Activated CD8-positive, alpha-beta T cell treated with anti-CD3 and anti-CD28 coated beads for 36 hours (primary cell): ENCODE data around the gene ADCY4. TPM values are rescaled to one million over a fixed set of nuclear protein-coding genes. Genes with fewer than 3 reads are reported as not detected.
"Not testable (repeated sequence)": the region's sequence is repeated elsewhere in the genome, so short reads cannot be mapped to it uniquely, and the experiment has no call there.

Experiments used
- ATAC-seq: fragments of 200-7000 bp; cut with Tn5 transposase; one replicate; pipeline ENCODE4 v1.10.0; 2021; ENCODE audit warnings: mild to moderate bottlenecking, moderate library complexity
- CTCF ChIA-PET: fragments of 350-600 bp; sonication (Branson Sonifier 250); formaldehyde crosslinking; loops from one replicate; lab custom pipeline; 2021; ENCODE audit warnings: antibody characterized with exemption; lab: Charles Lee
- POLR2A ChIA-PET: fragments of 350-600 bp; sonication (Branson Sonifier 250); formaldehyde crosslinking; loops from one replicate; lab custom pipeline; 2021; ENCODE audit warnings: antibody characterized with exemption; lab: Charles Lee
- DNase-seq: peaks from one replicate; pipeline ENCODE4 v3.0.0-alpha.2; 2020
- H3K27ac Mint-ChIP-seq: one replicate; pipeline ENCODE4 v1.8.0; 2021; ENCODE audit warnings: mild to moderate bottlenecking, mixed read lengths
- H3K27me3 Mint-ChIP-seq: one replicate; pipeline ENCODE4 v1.8.0; 2021; ENCODE audit warnings: mixed read lengths
- H3K36me3 Mint-ChIP-seq: one replicate; pipeline ENCODE4 v1.8.0; 2021; ENCODE audit warnings: low read depth, mixed read lengths
- H3K4me1 Mint-ChIP-seq: one replicate; pipeline ENCODE4 v1.8.0; 2021; ENCODE audit warnings: low read depth, mixed read lengths
- H3K4me3 Mint-ChIP-seq: one replicate; pipeline ENCODE4 v1.8.0; 2021; ENCODE audit warnings: mild to moderate bottlenecking, moderate library complexity, mixed read lengths
- H3K9me3 Mint-ChIP-seq: one replicate; pipeline ENCODE4 v1.8.0; 2021; ENCODE audit warnings: mixed read lengths
- CTCF ChIP-seq: fragments of 200-600 bp; IDR thresholded peaks from one replicate; pipeline ENCODE4 v1.8.0; 2022; ENCODE audit warnings: antibody characterized with exemption, mild to moderate bottlenecking
- intact Hi-C: fragments of 100-400 bp; cut with micrococcal nuclease; formaldehyde crosslinking; loops from one replicate; pipeline ENCODE4 v1.10.0; 2022
- total RNA-seq, 2 experiments: library from RNA; stranded (reverse); gene quantifications; one replicate each; pipeline ENCODE4 v1.2.3, GENCODE V29; 2021

The ADCY4 gene
- total RNA-seq, 2 experiments from 2014 or later: 1.3 to 1.5 TPM

GRCh38 chr14:24327914-24328313 is 7.0 kb downstream of the ADCY4 start:
- DNase-seq: peak; percentile 42
- ChIA-PET CTCF (interaction anchor here (1.1 to 8.8 kb wide), 8 partner anchors 10 to 114 kb away, joined by 3 to 138 read pairs (median 8); partner anchors contain the start of genes CIDEB, LTB4R and LTB4R2), POLR2A (interaction anchor here (0.6 kb wide), 1 partner anchor 38 kb away, joined by 3 read pairs; no protein-coding TSS in a partner anchor)
- ATAC-seq, intact Hi-C loops, H3K4me3 Mint-ChIP-seq, H3K9me3 Mint-ChIP-seq, H3K36me3 Mint-ChIP-seq, H3K27ac Mint-ChIP-seq: not testable (repeated sequence)
- TF ChIP-seq CTCF: peak; percentile 49
- Mint-ChIP-seq H3K27me3 (peaks cover 12% of the 10 kb centered on the region), H3K4me1 (peaks cover 34% of the 10 kb centered on the region)

- Mint-ChIP-seq H3K36me3 (no peaks in the 10 kb centered on the region), H3K9me3 (no peaks in the 10 kb centered on the region), H3K4me3 (no peak overlapping the region), H3K4me1 (peaks cover 32% of the 10 kb centered on the region), H3K27ac (no peak overlapping the region), H3K27me3 (peaks cover 8% of the 10 kb centered on the region)
- ATAC-seq: no peak
- TF ChIP-seq CTCF: no peak
- CTCF ChIA-PET: interaction anchor here (1.1 to 8.8 kb wide), 8 partner anchors 9 to 114 kb away, joined by 3 to 138 read pairs (median 8); partner anchors contain the start of genes CIDEB, LTB4R and LTB4R2
- intact Hi-C loops: no loop called here
- DNase-seq: no peak
- POLR2A ChIA-PET: interaction anchor here (0.6 kb wide), 1 partner anchor 37 kb away, joined by 3 read pairs; no protein-coding TSS in a partner anchor
Observed at GRCh38 chr14:24327303-24327702, 7.6 kb downstream of the ADCY4 start.

GRCh38 chr14:24325963-24326362 is 8.9 kb downstream of the ADCY4 start:
- no peak overlapping the region for H3K27ac Mint-ChIP-seq
- no peak for TF ChIP-seq CTCF
- peaks cover 25% of the 10 kb centered on the region for H3K4me1 Mint-ChIP-seq
- intact Hi-C loops: no loop called here
- no peaks in the 10 kb centered on the region for H3K9me3 Mint-ChIP-seq
- POLR2A ChIA-PET: interaction anchor here (1.5 to 2.1 kb wide), 2 partner anchors 13 to 14 kb away, joined by 3 to 9 read pairs; partner anchors contain the start of gene RIPK3
- H3K36me3 Mint-ChIP-seq: no peaks in the 10 kb centered on the region
- ATAC-seq (no peak), DNase-seq (no peak)
- H3K27me3 Mint-ChIP-seq: peaks cover 4% of the 10 kb centered on the region
- CTCF ChIA-PET: interaction anchor here (1.2 to 4.8 kb wide), 2 partner anchors 16 to 106 kb away, joined by 4 to 42 read pairs; no protein-coding TSS in a partner anchor
- no peak overlapping the region for H3K4me3 Mint-ChIP-seq

GRCh38 chr14:24325041-24325530 is 9.8 kb downstream of the ADCY4 start:
- ATAC-seq (no peak), DNase-seq (no peak)
- ChIA-PET POLR2A (interaction anchor here (0.8 to 2.1 kb wide), 5 partner anchors 8 to 105 kb away, joined by 3 to 9 read pairs (median 4); partner anchors contain the start of genes KHNYN and RIPK3), CTCF (interaction anchor here (1.1 to 10.2 kb wide), 6 partner anchors 8 to 112 kb away, joined by 3 to 88 read pairs (median 8); partner anchors contain the start of genes ADCY4 and CIDEB)
- Mint-ChIP-seq H3K27me3 (no peaks in the 10 kb centered on the region), H3K9me3 (no peaks in the 10 kb centered on the region), H3K4me3 (no peak overlapping the region), H3K27ac (no peak overlapping the region), H3K36me3 (no peaks in the 10 kb centered on the region), H3K4me1 (peaks cover 25% of the 10 kb centered on the region)
- intact Hi-C loops: no loop called here
- TF ChIP-seq CTCF: no peak

- ChIA-PET POLR2A (interaction anchor here (1.2 to 2.1 kb wide), 2 partner anchors 11 to 14 kb away, joined by 4 to 9 read pairs; partner anchors contain the start of gene LTB4R2), CTCF (interaction anchor here (1.1 to 10.2 kb wide), 5 partner anchors 9 to 113 kb away, joined by 3 to 88 read pairs (median 10); partner anchors contain the start of genes ADCY4 and CIDEB)
- Mint-ChIP-seq H3K9me3 (no peaks in the 10 kb centered on the region), H3K27ac (no peak overlapping the region), H3K27me3 (no peaks in the 10 kb centered on the region), H3K4me3 (no peak overlapping the region), H3K36me3 (no peaks in the 10 kb centered on the region), H3K4me1 (peaks cover 14% of the 10 kb centered on the region)
- intact Hi-C loops: no loop called here
- no peak for TF ChIP-seq CTCF
- DNase-seq: no peak
- ATAC-seq: no peak
Observed at GRCh38 chr14:24324024-24324423, 10.8 kb downstream of the ADCY4 start.
